Measurements from ENCODE around the gene EVA1C. TPM values are rescaled to one million over a fixed set of nuclear protein-coding genes. Genes with fewer than 3 reads are reported as not detected.
"Not testable (repeated sequence)": the region's sequence is repeated elsewhere in the genome, so short reads cannot be mapped to it uniquely, and the experiment has no call there.

EVA1C gene
- 1 to 10 TPM; 5.0 to 6.3 TPM for total RNA-seq

- peak; percentile 59 for DNase-seq
- Mint-ChIP-seq H3K27me3 (no peaks in the 10 kb centered on the region), H3K9me3 (no peaks in the 10 kb centered on the region), H3K27ac (peak within 1 kb of the TSS; percentile 80), H3K4me3 (peak within 1 kb of the TSS; percentile 93), H3K36me3 (ENCODE audit: low read depth) (peaks cover 2% of the 10 kb centered on the region), H3K4me1 (peaks cover 30% of the 10 kb centered on the region)
- POLR2A ChIA-PET = interaction anchor here (0.7 to 3.1 kb wide), 6 partner anchors 19 to 316 kb away, joined by 3 to 17 read pairs (median 4); partner anchors contain the start of genes CFAP298, SYNJ1 and URB1
- CTCF ChIA-PET = interaction anchor here (0.7 to 1.9 kb wide), 3 partner anchors 9 to 188 kb away, joined by 3 to 5 read pairs (median 5); no protein-coding TSS in a partner anchor
Measured at GRCh38 chr21:32412162-32413014, at the start of gene EVA1C. Gene EVA1C, plus strand, starts transcription at chr21:32412706. Its CDS starts 148 bp downstream, at chr21:32412854.

GRCh38 chr21:32364387-32364786 is 48.1 kb upstream of the EVA1C start:
- DNase-seq = no peak
- H3K4me3 Mint-ChIP-seq = no peak overlapping the region
- H3K36me3 Mint-ChIP-seq (ENCODE audit: low read depth) = peaks cover 53% of the 10 kb centered on the region
- H3K27ac Mint-ChIP-seq = no peak overlapping the region
- POLR2A ChIA-PET = no interaction called here
- CTCF ChIA-PET = interaction anchor here (0.6 to 0.9 kb wide), 2 partner anchors 39 to 59 kb away, joined by 3 to 5 read pairs; no protein-coding TSS in a partner anchor
- no peaks in the 10 kb centered on the region for H3K27me3 Mint-ChIP-seq
- no peaks in the 10 kb centered on the region for H3K9me3 Mint-ChIP-seq
- H3K4me1 Mint-ChIP-seq = no peaks in the 10 kb centered on the region

- no peaks in the 10 kb centered on the region for H3K27me3 Mint-ChIP-seq
- H3K4me1 Mint-ChIP-seq = no peaks in the 10 kb centered on the region
- no peak for DNase-seq
- H3K27ac Mint-ChIP-seq = no peak overlapping the region
- POLR2A ChIA-PET = no interaction called here
- H3K4me3 Mint-ChIP-seq = no peak overlapping the region
- peaks cover 50% of the 10 kb centered on the region for H3K36me3 Mint-ChIP-seq (ENCODE audit: low read depth)
- CTCF ChIA-PET = interaction anchor here (0.6 to 0.9 kb wide), 2 partner anchors 39 to 58 kb away, joined by 3 to 5 read pairs; no protein-coding TSS in a partner anchor
- H3K9me3 Mint-ChIP-seq = no peaks in the 10 kb centered on the region
Measured at GRCh38 chr21:32364796-32365195, 47.7 kb upstream of the EVA1C start.

- Mint-ChIP-seq H3K9me3 (no peaks in the 10 kb centered on the region), H3K36me3 (ENCODE audit: low read depth) (peaks cover 43% of the 10 kb centered on the region), H3K27me3 (no peaks in the 10 kb centered on the region), H3K4me1 (peaks cover 2% of the 10 kb centered on the region), H3K4me3 (no peak overlapping the region), H3K27ac (no peak overlapping the region)
- ChIA-PET CTCF (no interaction called here), POLR2A (no interaction called here)
- DNase-seq = no peak
Measured at GRCh38 chr21:32366191-32366590, 46.3 kb upstream of the EVA1C start.

- H3K36me3 Mint-ChIP-seq (ENCODE audit: low read depth) = peaks cover 45% of the 10 kb centered on the region
- no peaks in the 10 kb centered on the region for H3K27me3 Mint-ChIP-seq
- ChIA-PET CTCF (interaction anchor here (1.1 to 1.3 kb wide), 2 partner anchors 234 to 286 kb away, joined by 3 read pairs; no protein-coding TSS in a partner anchor), POLR2A (no interaction called here)
- H3K4me3 Mint-ChIP-seq = no peak overlapping the region
- DNase-seq = no peak
- H3K4me1 Mint-ChIP-seq = peaks cover 12% of the 10 kb centered on the region
- no peaks in the 10 kb centered on the region for H3K9me3 Mint-ChIP-seq
- H3K27ac Mint-ChIP-seq = no peak overlapping the region
Measured at GRCh38 chr21:32367158-32367557, 45.3 kb upstream of the EVA1C start.

- Mint-ChIP-seq H3K9me3 (no peaks in the 10 kb centered on the region), H3K4me3 (no peak overlapping the region), H3K27me3 (no peaks in the 10 kb centered on the region), H3K4me1 (peaks cover 16% of the 10 kb centered on the region), H3K27ac (no peak overlapping the region), H3K36me3 (ENCODE audit: low read depth) (peaks cover 45% of the 10 kb centered on the region)
- POLR2A ChIA-PET = no interaction called here
- no peak for DNase-seq
- CTCF ChIA-PET = interaction anchor here (1.1 kb wide), 1 partner anchor 233 kb away, joined by 3 read pairs; no protein-coding TSS in a partner anchor
Measured at GRCh38 chr21:32368386-32368785, 44.1 kb upstream of the EVA1C start.

- POLR2A ChIA-PET, H3K27me3 Mint-ChIP-seq, CTCF ChIA-PET, H3K9me3 Mint-ChIP-seq, H3K27ac Mint-ChIP-seq, H3K4me3 Mint-ChIP-seq, DNase-seq: not testable (repeated sequence)
- peaks cover 16% of the 10 kb centered on the region for H3K4me1 Mint-ChIP-seq
- peaks cover 41% of the 10 kb centered on the region for H3K36me3 Mint-ChIP-seq (ENCODE audit: low read depth)
Measured at GRCh38 chr21:32368961-32369360, 43.5 kb upstream of the EVA1C start.

- no peaks in the 10 kb centered on the region for H3K27me3 Mint-ChIP-seq
- no peak overlapping the region for H3K4me3 Mint-ChIP-seq
- H3K9me3 Mint-ChIP-seq = no peaks in the 10 kb centered on the region
- ChIA-PET CTCF (interaction anchor here (0.5 to 1.4 kb wide), 4 partner anchors 41 to 1076 kb away, joined by 3 to 5 read pairs (median 3); no protein-coding TSS in a partner anchor), POLR2A (no interaction called here)
- peaks cover 28% of the 10 kb centered on the region for H3K36me3 Mint-ChIP-seq (ENCODE audit: low read depth)
- DNase-seq = no peak
- peaks cover 16% of the 10 kb centered on the region for H3K4me1 Mint-ChIP-seq
- H3K27ac Mint-ChIP-seq = peak overlapping the region; percentile 27
Measured at GRCh38 chr21:32370998-32371766, 41.3 kb upstream of the EVA1C start.

- no peak for DNase-seq
- peak overlapping the region; percentile 27 for H3K27ac Mint-ChIP-seq
- H3K27me3 Mint-ChIP-seq = no peaks in the 10 kb centered on the region
- H3K36me3 Mint-ChIP-seq (ENCODE audit: low read depth) = peaks cover 28% of the 10 kb centered on the region
- no peaks in the 10 kb centered on the region for H3K9me3 Mint-ChIP-seq
- no peak overlapping the region for H3K4me3 Mint-ChIP-seq
- ChIA-PET CTCF (interaction anchor here (0.5 to 1.4 kb wide), 3 partner anchors 40 to 229 kb away, joined by 3 to 5 read pairs (median 3); no protein-coding TSS in a partner anchor), POLR2A (no interaction called here)
- H3K4me1 Mint-ChIP-seq = peaks cover 16% of the 10 kb centered on the region
Measured at GRCh38 chr21:32371913-32372314, 40.6 kb upstream of the EVA1C start.

GRCh38 chr21:32372755-32373154 is 39.8 kb upstream of the EVA1C start:
- POLR2A ChIA-PET = no interaction called here
- DNase-seq = no peak
- H3K4me3 Mint-ChIP-seq = no peak overlapping the region
- peaks cover 16% of the 10 kb centered on the region for H3K4me1 Mint-ChIP-seq
- CTCF ChIA-PET = interaction anchor here (1.1 to 1.4 kb wide), 2 partner anchors 223 to 228 kb away, joined by 3 to 5 read pairs; no protein-coding TSS in a partner anchor
- no peaks in the 10 kb centered on the region for H3K9me3 Mint-ChIP-seq
- H3K36me3 Mint-ChIP-seq (ENCODE audit: low read depth) = peaks cover 34% of the 10 kb centered on the region
- no peaks in the 10 kb centered on the region for H3K27me3 Mint-ChIP-seq
- no peak overlapping the region for H3K27ac Mint-ChIP-seq

GRCh38 chr21:32377506-32377905 is 35.0 kb upstream of the EVA1C start:
- H3K36me3 Mint-ChIP-seq (ENCODE audit: low read depth) = peaks cover 31% of the 10 kb centered on the region

GRCh38 chr21:32377991-32378390 is 34.5 kb upstream of the EVA1C start:
- ChIA-PET POLR2A (no interaction called here), CTCF (no interaction called here)
- H3K27ac Mint-ChIP-seq = no peak overlapping the region
- no peak overlapping the region for H3K4me3 Mint-ChIP-seq
- H3K36me3 Mint-ChIP-seq (ENCODE audit: low read depth) = peaks cover 29% of the 10 kb centered on the region
- H3K4me1 Mint-ChIP-seq = no peaks in the 10 kb centered on the region
- DNase-seq = no peak
- H3K27me3 Mint-ChIP-seq = no peaks in the 10 kb centered on the region
- H3K9me3 Mint-ChIP-seq = no peaks in the 10 kb centered on the region

More at GRCh38 chr21:32377506-32377905, 35.0 kb upstream of the EVA1C start:
- Mint-ChIP-seq H3K27me3 (no peaks in the 10 kb centered on the region), H3K9me3 (no peaks in the 10 kb centered on the region), H3K4me3 (no peak overlapping the region), H3K27ac (no peak overlapping the region), H3K4me1 (peaks cover 1% of the 10 kb centered on the region)
- ChIA-PET POLR2A (no interaction called here), CTCF (no interaction called here)
- no peak for DNase-seq

GRCh38 chr21:32378956-32379355 is 33.5 kb upstream of the EVA1C start:
- H3K27ac Mint-ChIP-seq = no peak overlapping the region
- DNase-seq = no peak
- peaks cover 35% of the 10 kb centered on the region for H3K36me3 Mint-ChIP-seq (ENCODE audit: low read depth)
- ChIA-PET CTCF (no interaction called here), POLR2A (no interaction called here)
- H3K4me1 Mint-ChIP-seq = no peaks in the 10 kb centered on the region
- H3K27me3 Mint-ChIP-seq = no peaks in the 10 kb centered on the region
- H3K9me3 Mint-ChIP-seq = no peaks in the 10 kb centered on the region
- no peak overlapping the region for H3K4me3 Mint-ChIP-seq

Measured in activated CD4-positive, alpha-beta memory T cell treated with anti-CD3 and anti-CD28 coated beads, Interleukin-2, amount 10 ng/mL, durations not matched to agents 7 days and 5 days (primary cell).